Activated effector memory CD4-positive, alpha-beta T cell treated with anti-CD3 and anti-CD28 coated beads, Interleukin-2, amount 50 U/mL, for 16 hours (primary cell): ENCODE measurements around the gene PTCD1.
"Not testable (repeated sequence)": the region's sequence is repeated elsewhere in the genome, so short reads cannot be mapped to it uniquely, and the experiment has no call there.

Experiments used
- DNase-seq: peaks from one replicate; pipeline ENCODE4 v3.0.0-alpha.2; 2020

Gene PTCD1

GRCh38 chr7:99385564-99385963, 53.0 kb downstream of the PTCD1 start:
- DNase-seq, result no peak

DNA sequence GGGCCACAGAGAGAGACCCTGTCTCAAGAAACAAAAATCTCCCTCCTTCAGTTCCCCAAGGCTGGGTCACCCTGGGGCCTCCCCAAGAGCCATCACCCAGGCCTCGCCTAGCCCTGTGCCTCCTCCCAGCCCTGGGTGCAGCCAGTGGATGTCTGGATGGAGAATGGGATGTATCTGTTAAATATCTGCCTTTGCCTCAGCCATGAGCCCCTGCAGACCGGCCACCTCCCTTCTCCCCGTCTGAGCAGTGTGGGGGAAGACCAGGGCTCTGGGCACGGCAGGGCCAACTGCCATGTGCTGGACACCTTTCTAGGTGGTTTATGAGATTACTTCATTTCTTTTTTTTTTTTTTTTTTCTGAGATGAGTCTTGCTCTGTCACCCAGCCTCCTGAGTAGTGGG, 54.1 kb downstream of the PTCD1 start:
- DNase-seq, result no peak

DNA sequence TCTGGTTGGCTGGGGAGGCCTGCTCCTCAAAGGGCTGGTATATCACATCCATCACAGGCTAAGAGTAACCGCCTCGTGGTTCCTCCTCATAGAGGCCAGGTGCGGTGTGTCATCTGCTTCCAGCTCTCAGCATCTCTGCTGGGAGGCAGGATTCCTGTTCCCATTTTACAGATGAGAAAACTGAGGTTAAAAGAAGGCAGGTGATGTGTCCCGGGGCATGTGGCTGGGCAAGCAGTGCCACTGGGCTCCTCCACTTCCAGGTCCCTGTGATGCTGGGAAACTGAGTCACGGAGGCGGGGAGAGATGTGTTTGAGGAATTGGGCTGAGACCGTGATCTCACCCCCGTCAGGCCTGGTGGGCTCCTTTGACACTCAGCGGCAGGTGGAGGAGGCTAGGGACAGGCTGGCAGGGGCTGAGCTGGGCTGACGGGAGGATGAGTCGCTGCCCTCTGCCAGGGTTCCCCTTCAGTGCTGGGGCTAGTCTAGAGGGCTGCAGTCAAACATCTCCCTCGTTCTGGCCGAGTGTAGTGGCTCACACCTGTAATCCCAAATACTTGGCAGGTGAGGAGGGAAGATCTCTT, 54.7 kb downstream of the PTCD1 start:
- no peak for DNase-seq

DNA sequence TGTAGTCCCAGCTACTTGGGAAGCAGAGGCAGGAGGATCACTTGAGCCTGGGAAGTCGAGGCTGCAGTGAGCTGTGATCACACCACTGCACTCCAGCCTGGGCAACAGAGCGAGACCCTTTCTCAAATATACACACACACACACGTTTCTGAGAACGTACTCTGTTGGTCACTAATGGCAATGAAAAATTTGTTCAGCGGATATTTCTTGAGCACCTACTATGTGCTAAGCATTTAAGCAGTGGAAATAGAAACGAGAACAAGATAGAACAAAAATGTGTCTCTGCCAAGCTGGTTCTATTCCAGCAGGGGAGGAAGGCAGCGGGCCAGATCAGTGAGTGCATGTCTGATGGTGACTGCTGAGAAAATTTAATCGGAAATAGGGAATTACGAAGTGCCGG, 55.4 kb downstream of the PTCD1 start:
- DNase-seq, result no peak

DNA sequence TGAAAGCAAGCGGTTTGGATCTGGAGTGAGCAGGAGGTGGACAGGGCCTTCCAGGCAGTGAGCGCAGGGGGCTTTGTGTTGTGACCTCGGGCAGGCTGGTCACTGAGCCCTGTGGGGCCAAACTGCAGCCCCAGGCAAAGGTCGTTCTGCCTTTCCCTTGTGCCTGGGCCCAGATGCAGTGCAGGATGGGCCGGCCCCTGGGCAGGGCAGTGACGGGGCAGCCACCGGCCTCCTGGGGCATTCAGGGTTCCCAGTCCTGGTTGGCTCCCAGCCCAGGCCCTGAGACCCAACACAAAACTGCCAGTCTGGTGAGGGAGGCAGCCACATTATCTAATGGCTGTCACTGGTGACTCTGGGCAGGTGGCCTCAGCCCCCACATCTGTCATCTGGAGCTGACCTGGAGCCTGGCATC, 56.9 kb downstream of the PTCD1 start:
- DNase-seq, result no peak

- peak; percentile 96 for DNase-seq
These were observed 57.6 kb downstream of the PTCD1 start for GRCh38 chr7:99380823-99381663.

DNA sequence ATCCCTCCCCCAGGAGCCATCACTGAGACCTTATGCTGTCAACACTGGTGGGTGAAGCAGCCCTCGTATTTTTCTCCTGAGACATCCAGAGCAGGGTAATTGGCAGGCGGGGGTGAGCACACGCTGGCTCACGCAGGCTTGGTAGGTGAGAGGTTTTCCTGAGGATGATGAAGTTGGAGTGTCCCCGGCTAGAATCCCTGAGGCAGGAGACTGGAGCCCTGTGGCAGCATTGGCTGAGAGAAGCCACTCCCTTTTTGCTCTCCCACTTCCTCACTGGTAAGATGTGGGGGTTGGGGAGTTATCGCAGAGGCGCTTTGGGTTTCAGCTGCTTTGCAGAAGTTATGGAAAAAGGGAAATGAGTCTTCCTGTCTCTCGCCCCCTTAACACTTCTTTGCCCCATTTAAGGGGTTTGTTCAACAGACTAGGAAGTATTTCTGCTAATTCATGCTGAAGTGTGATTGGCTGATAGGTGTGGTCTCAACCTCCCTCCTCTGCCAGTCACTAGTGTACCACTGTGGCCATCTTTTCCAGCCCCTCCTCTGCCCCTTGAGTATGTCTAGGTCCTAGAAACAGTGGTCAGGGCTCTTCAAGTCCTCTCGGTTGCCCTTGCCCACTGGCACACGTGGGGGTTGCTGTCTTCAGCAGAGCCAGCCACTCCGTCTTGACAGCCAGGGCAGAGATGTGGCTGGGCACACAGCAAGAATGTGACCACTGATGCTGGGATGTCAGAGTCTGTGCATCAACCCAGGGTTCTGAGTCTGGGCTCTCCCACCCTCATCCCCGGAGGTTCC, 58.4 kb downstream of the PTCD1 start:
- peak; percentile 76 for DNase-seq

DNA sequence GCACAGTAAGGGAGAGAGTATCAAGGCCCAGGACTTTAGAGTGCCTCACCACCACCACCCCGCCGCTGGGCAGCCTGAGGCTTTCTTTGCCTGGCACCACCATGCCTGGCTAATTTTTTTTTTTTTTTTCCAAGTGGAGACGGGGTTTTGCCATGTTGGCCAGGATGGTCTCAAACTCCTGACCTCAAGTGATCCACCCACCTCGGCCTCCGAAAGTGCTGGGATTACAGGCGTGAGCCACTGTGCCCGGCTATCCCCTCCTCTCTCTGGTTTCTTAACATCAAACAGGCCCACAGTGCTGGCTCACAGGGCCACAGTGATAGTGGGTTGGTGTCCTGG, 58.9 kb downstream of the PTCD1 start:
- not testable (repeated sequence) for DNase-seq

GRCh38 chr7:99379043-99379577, 59.5 kb downstream of the PTCD1 start:
- DNase-seq, result peak; percentile 84

DNA sequence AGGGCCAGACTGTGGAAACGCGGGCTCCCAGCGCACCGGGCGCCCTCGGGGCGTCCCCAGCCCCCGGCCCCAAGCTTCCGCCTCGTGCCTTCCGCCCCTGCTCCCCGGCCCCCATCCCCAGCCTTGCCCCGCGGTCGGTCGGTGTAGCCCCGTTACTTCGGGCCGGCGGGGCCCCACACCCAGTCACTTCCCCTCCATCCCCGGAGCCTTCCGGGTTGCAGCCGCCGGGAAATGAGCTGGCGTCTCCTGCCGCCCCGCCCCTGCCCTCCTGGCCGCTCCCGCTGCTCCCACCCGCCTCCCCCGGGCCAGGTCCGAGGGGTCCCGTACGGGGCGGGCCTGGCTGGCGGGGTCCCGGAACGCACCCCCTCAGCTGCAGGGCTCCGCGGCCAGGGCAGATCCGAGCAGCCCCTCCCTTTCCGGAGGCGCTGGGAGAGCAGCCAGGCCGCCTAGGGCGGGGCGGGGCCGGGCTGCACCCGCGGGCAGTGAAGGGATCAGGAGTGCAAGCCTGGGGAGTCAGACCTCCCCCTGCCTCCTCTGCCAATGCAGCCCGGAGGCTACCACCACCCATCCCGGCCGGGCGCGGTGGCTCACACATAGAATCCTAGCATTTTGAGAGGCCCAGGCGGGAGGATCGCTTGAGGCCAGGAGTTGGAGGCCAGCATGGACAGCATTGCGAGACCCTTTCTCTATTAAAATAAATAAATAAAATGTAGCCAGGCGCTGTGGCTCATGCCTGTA, 63.4 kb downstream of the PTCD1 start:
- DNase-seq, result peak; percentile 89

- DNase-seq, result peak; percentile 95
These were observed 64.2 kb downstream of the PTCD1 start, which contains the start of gene ARPC1B for GRCh38 chr7:99374111-99375064. Gene ARPC1B (plus strand): TSS chr7:99374730. CDS start chr7:99385715, 10,985 bp downstream.

- no peak for DNase-seq
These were observed 65.2 kb downstream of the PTCD1 start for GRCh38 chr7:99373091-99374066.

DNA sequence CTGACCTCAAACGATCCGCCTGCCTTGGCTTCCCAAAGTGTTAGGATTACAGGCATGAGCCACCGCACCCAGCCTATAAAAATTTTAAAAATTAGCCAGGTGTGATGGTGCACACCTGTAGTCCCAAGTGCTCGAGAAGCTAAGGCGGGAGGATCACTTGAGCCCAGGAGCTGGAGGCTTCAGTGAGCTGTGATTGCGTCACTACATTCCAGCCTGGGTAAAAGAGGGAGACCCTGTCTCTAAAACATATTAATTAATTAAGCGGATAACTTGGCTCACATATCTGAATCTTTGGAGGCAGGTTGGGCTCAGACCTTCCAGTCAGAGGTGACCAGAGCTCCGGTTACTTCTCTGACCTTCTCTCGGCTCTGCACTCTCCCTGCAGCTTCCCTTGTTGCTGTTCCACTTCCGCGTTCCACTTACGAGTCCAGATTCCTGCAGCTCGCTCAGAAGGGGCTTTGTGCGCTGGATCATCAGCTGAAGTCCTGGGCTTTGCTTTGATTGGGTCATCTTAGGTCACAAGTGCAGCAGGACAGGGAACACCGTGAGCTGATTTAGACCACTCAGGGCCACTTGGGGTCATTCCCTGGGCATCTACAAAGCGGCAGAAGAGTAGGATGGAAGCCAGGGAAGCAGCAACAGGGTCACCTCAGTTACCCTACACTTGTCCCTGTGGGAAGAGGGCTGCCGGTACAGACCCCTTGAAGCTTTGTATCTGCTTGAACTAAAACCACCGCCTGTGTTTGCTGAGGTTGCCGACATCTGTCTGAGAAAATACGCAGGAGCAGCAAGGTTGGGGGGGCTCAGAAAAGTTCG, 66.1 kb downstream of the PTCD1 start:
- no peak for DNase-seq

DNA sequence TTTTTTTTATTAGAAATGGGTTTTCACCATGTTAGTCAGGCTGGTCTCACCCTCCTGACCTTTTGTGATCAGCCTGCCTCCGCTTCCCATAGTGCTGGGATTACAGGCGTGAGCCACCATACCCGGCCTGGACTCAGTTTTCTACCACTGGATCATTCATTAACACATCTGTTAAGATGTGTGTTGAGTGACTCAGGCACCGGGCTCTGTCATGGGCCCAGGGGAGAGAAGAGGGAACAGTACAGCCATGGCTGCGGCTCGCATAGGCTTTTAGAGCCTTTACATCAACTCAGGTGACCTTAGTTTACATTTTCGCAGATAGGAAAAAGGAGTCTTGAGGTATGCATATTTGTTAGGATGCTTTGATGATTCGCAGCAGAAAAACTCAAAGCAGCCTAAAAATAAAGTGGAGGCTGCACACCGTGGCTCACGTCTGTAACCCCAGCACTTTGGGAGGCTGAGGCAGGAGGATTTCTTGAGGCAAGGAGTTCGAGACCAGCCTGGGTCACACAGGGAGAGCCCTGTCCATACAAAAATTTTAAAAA, 67.2 kb downstream of the PTCD1 start:
- DNase-seq, result no peak

DNA sequence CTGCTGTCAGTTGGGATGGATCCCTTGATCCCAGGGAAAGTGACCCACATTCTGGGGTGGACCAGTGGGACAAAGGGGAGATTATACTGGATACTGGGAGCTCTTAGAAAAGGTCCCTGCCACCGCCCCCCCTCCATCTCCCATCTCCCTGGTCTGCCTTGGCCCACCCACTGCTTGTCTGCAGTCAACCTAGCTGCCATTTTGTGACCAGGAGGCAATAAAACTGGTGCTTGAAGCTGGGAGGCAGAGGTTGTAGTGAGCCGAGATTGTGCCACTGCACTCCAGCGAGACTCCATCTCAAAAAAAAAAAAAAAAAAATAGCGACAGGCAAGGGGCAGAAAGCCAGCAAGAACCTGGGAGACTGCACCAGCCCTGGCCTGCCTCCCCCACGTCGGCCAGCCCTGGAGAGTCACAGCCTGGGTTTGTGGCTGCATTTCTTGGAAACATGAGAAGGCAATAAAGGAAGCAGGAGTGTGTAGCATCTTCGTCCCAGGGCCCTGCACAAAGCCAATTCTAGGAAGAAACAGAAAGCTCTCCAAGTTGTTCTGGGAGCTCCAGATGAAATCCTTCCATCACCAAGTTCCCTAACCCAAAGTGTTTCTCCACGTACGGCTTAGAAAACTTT, 68.7 kb downstream of the PTCD1 start:
- DNase-seq, result no peak

GRCh38 chr7:99368750-99369389, 69.7 kb downstream of the PTCD1 start:
- no peak for DNase-seq
